ENCODE data around the gene GIT2. TPM values are rescaled to one million over a fixed set of nuclear protein-coding genes. Genes with fewer than 3 reads are reported as not detected.

GIT2 gene
- total and polyA plus RNA-seq, 10 of the 15 experiments (the other 5 are each of a cell fraction or from before 2014, with no cell fraction given), result 9.1 to 49.9 (median 43.9) TPM

- TF ChIP-seq ATF3 (IDR thresholded peaks at IDR 0.05; ENCODE audit: borderline replicate concordance, extremely low read depth, low read depth, low read length), result no peak
- TF ChIP-seq ZNF622 (IDR thresholded peaks at IDR 0.05), result no peak
- no peak for TF ChIP-seq HSF1 (IDR thresholded peaks at IDR 0.05; ENCODE audit: low read depth, low read length)
- TF ChIP-seq RELB (IDR thresholded peaks at IDR 0.05; ENCODE audit: low read depth), result no peak; the same call in 1 of the 2 replicates
- no peak for TF ChIP-seq BMI1 (IDR thresholded peaks at IDR 0.05; ENCODE audit: borderline replicate concordance)
- no peak for TF ChIP-seq JUNB (IDR thresholded peaks at IDR 0.05)
- no peak for TF ChIP-seq CBX5 (IDR thresholded peaks at IDR 0.05; ENCODE audit: low read depth)
- peak; percentile 16; the same call in 1 of the 2 replicates for TF ChIP-seq ZNF207 (IDR thresholded peaks at IDR 0.05; ENCODE audit: borderline replicate concordance)
- TF ChIP-seq ATF2 (IDR thresholded peaks at IDR 0.05; ENCODE audit: low read length), result no peak
- no peak for TF ChIP-seq CEBPZ (IDR thresholded peaks at IDR 0.05; ENCODE audit: low read depth, low read length)
- no peak for TF ChIP-seq CBFB (IDR thresholded peaks at IDR 0.05; ENCODE audit: low read depth)
- TF ChIP-seq RFX5 (IDR thresholded peaks at IDR 0.05; ENCODE audit: low read depth, low read length), result no peak
- TF ChIP-seq SIX5 (IDR thresholded peaks at IDR 0.05; ENCODE audit: low read depth, low read length, severe bottlenecking), result no peak
- peak in 1 of 2 experiments; percentile 79; a peak in 2 of 4 replicates for TF ChIP-seq BHLHE40 (IDR thresholded peaks at IDR 0.05; ENCODE audit: borderline replicate concordance in 1 of 2, low read depth in 2 of 2, low read length in 1 of 2)
- no peak; the same call in 1 of the 2 replicates for TF ChIP-seq ELK1 (IDR thresholded peaks at IDR 0.05; ENCODE audit: low read depth, low read length)
- peak; percentile 78 for TF ChIP-seq RAD21 (IDR thresholded peaks at IDR 0.05; ENCODE audit: insufficient read depth, low read depth, low read length)
Measured at GRCh38 chr12:109880043-109880931, 115.9 kb downstream of the GIT2 start, which contains the start of gene GLTP (continued).
